HepG2 (cell line): ENCODE results near the gene SLC44A5. TPM values are rescaled to one million over a fixed set of nuclear protein-coding genes. Genes with fewer than 3 reads are reported as not detected.

Source experiments
- ATAC-seq: fragments of 200-7000 bp; cut with Tn5 transposase; 3 replicates; pipeline ENCODE4 v1.9.1; 2020; ENCODE audit warnings: mild to moderate bottlenecking, moderate library complexity
- BruUV-seq: library from RNA; stranded (reverse); fragments of 400-500 nt; replicated peaks from 2 replicates; lab custom pipeline; 2021; lab: Mats Ljungman, UMichigan
- CTCF ChIA-PET: fragments of 300-600 bp; formaldehyde crosslinking; extraction: SDS; loops from one replicate; lab custom pipeline; 2021; ENCODE audit warnings: low total read pairs, inconsistent platforms, low intra/inter-chr PET ratio; lab: Yijun Ruan, JAX
- POLR2A ChIA-PET: fragments of 350-600 bp; sonication (Branson Sonifier 250); formaldehyde crosslinking; loops from one replicate; lab custom pipeline; 2020; ENCODE audit warnings: antibody characterized with exemption, inconsistent platforms; lab: Yijun Ruan, JAX
- DNase-seq: peaks from one replicate; pipeline ENCODE4 v3.0.0-alpha.2; 2015; ENCODE audit warnings: low spot score
- FAIRE-seq: peaks from 3 replicates; lab custom pipeline; 2011; peaks lifted over from hg19 to GRCh38; lab: Jason Lieb, UNC
- H2AFZ ChIP-seq: one replicate; pipeline ENCODE4 v1.6.1; 2011; ENCODE audit warnings: low read length, inconsistent platforms
- H3K27ac ChIP-seq: fragments of 300-600 bp; 3 replicates; pipeline ENCODE4 v1.8.0; 2011; ENCODE audit warnings: mixed run types, mild to moderate bottlenecking, mixed read lengths, low read length, inconsistent platforms; ENCODE audit not compliant: insufficient read depth; ENCODE audit errors: extremely low read length
- H3K27me3 ChIP-seq, 2 experiments: fragments of 200-600 bp in 1 of 2; 2 replicates in 1 of 2; 3 replicates in 1 of 2; pipeline versions ENCODE4 v1.6.0 to v1.8.0; 2011; ENCODE audit warnings: low read length in 2 of 2, mild to moderate bottlenecking in 2 of 2, moderate library complexity in 2 of 2, inconsistent platforms in 1 of 2; ENCODE audit not compliant: insufficient read depth in 2 of 2, control insufficient read depth in 1 of 2
- H3K36me3 ChIP-seq, 2 experiments: fragments of 200-600 bp in 1 of 2; replicated peaks in 1 of 2; 2 replicates in 1 of 2; 3 replicates in 1 of 2; pipeline versions ENCODE4 v1.5.1 to v1.8.0; 2011; ENCODE audit warnings: low read length in 2 of 2, inconsistent platforms in 1 of 2; ENCODE audit not compliant: insufficient read depth in 2 of 2, control insufficient read depth in 1 of 2
- H3K4me1 ChIP-seq: 2 replicates; pipeline ENCODE4 v1.5.1; 2012; ENCODE audit warnings: low read length, inconsistent platforms; ENCODE audit not compliant: insufficient read depth
- H3K4me2 ChIP-seq: 2 replicates; pipeline ENCODE4 v1.6.0; 2011; ENCODE audit warnings: low read depth, low read length, inconsistent platforms
- H3K4me3 ChIP-seq, 3 experiments: fragments of 200-600 bp in 1 of 3; sonication (generic), shearing (Covaris generic) in 1 of 3; replicated peaks in 1 of 3; 2 replicates each; pipeline ENCODE4 v1.5.1; 2011 to 2016; ENCODE audit warnings: low read length in 3 of 3, inconsistent platforms in 2 of 3, low read depth in 2 of 3, mild to moderate bottlenecking in 2 of 3, control low read depth in 1 of 3, mixed read lengths in 1 of 3; ENCODE audit not compliant: insufficient read depth in 1 of 3
- H3K79me2 ChIP-seq: one replicate; pipeline ENCODE4 v1.6.1; 2011; ENCODE audit warnings: low read length, inconsistent platforms; ENCODE audit not compliant: insufficient read depth
- H3K9ac ChIP-seq: 2 replicates; pipeline ENCODE4 v1.6.0; 2011; ENCODE audit warnings: mild to moderate bottlenecking, low read depth, low read length, inconsistent platforms; ENCODE audit not compliant: insufficient read depth
- H3K9me3 ChIP-seq: 2 replicates; pipeline ENCODE4 v1.5.1; 2012; ENCODE audit warnings: mild to moderate bottlenecking, low read length
- H4K20me1 ChIP-seq: 2 replicates; pipeline ENCODE4 v1.6.0; 2011; ENCODE audit warnings: inconsistent platforms, mild to moderate bottlenecking, low read length, moderate library complexity; ENCODE audit not compliant: insufficient read depth
- CREB1 ChIP-seq, 2 experiments: fragments of 450-650 bp in 1 of 2; IDR thresholded peaks; 2 replicates each; pipeline ENCODE4 v1.6.1; 2016 to 2017; ENCODE audit warnings: control low read depth in 1 of 2, mild to moderate bottlenecking in 1 of 2, missing compliant biosample characterization in 1 of 2, missing genetic modification characterization in 1 of 2
- DPF2 ChIP-seq: sonication (generic); formaldehyde crosslinking; IDR thresholded peaks from 2 replicates; pipeline ENCODE4 v1.4.0; 2020; ENCODE audit warnings: mild to moderate bottlenecking, low read depth, missing genetic modification reagents, borderline replicate concordance
- KAT8 ChIP-seq: IDR thresholded peaks from 2 replicates; pipeline ENCODE4 v1.6.1; 2016; ENCODE audit warnings: missing genetic modification reagents, missing compliant biosample characterization
- NFATC3 ChIP-seq: sonication (generic); formaldehyde crosslinking; IDR thresholded peaks from 2 replicates; pipeline ENCODE4 v1.5.1; 2020; ENCODE audit warnings: mild to moderate bottlenecking, missing genetic modification reagents
- SNAPC2 ChIP-seq: sonication (generic); formaldehyde crosslinking; IDR thresholded peaks from 2 replicates; pipeline ENCODE4 v1.8.1; 2022; ENCODE audit warnings: mild to moderate bottlenecking, missing genetic modification reagents
- SPEN ChIP-seq: sonication (generic); formaldehyde crosslinking; IDR thresholded peaks from 2 replicates; pipeline ENCODE4 v1.5.1; 2020; ENCODE audit warnings: low read depth, mild to moderate bottlenecking, missing genetic modification reagents
- STAT5B ChIP-seq: sonication (generic); formaldehyde crosslinking; IDR thresholded peaks from 2 replicates; pipeline ENCODE4 v1.4.0; 2020; ENCODE audit warnings: missing genetic modification reagents
- ZBTB1 ChIP-seq: sonication (generic); formaldehyde crosslinking; IDR thresholded peaks from 2 replicates; pipeline ENCODE4 v1.4.0; 2020; ENCODE audit warnings: missing genetic modification reagents, borderline replicate concordance
- ZNF121 ChIP-seq: sonication (generic); formaldehyde crosslinking; IDR thresholded peaks from 2 replicates; pipeline ENCODE4 v1.5.0; 2020; ENCODE audit warnings: mild to moderate bottlenecking, missing genetic modification reagents
- ZNF160 ChIP-seq: sonication (generic); formaldehyde crosslinking; IDR thresholded peaks from 2 replicates; pipeline ENCODE4 v1.8.0; 2022; ENCODE audit warnings: mild to moderate bottlenecking, inconsistent platforms, missing genetic modification reagents
- ZNF274 ChIP-seq: sonication (generic); formaldehyde crosslinking; IDR thresholded peaks from 2 replicates; pipeline ENCODE4 v1.5.1; 2020; ENCODE audit warnings: mild to moderate bottlenecking, missing genetic modification reagents
- ZNF562 ChIP-seq: sonication (generic); formaldehyde crosslinking; IDR thresholded peaks from 2 replicates; pipeline ENCODE4 v1.8.0; 2022; ENCODE audit warnings: missing genetic modification reagents, borderline replicate concordance
- WGBS: methylation state at CpG from one replicate; pipeline ENCODE4 v1.1.6; 2017; ENCODE audit warnings: low lambda C conversion rate; 5-methylcytosine and 5-hydroxymethylcytosine counted together
- in situ Hi-C: cut with HindIII; loops from 2 replicates; pipeline ENCODE4 v1.10.0; 2017; ENCODE audit warnings: low pct_unique_long_range_greater_than_20kb; ENCODE audit not compliant: extremely low pct_ligation_motif_present
- intact Hi-C: fragments of 100-400 bp; cut with micrococcal nuclease; formaldehyde crosslinking; loops from one replicate; pipeline ENCODE4 v1.10.0; 2022; ENCODE audit not compliant: unreplicated experiment
- polyA plus RNA-seq, 8 experiments: library from polyadenylated mRNA; depleted of rRNA in 3 of 8; stranded (reverse) in 7 of 8; unstranded in 1 of 8; fragments of >200 nt; fragmentation: Illumina TruSeq in 4 of 8; extraction: Trizol in 4 of 8; gene quantifications; 2 replicates each; pipeline versions ENCODE4 v1.2.1 to v1.2.3, GENCODE V29; 2011 to 2016; ENCODE audit warnings: low read depth in 4 of 8, missing spikeins in 1 of 8, mixed read lengths in 1 of 8; ENCODE audit not compliant: insufficient read depth in 1 of 8
- total RNA-seq, 5 experiments: library from RNA; depleted of rRNA; stranded (reverse); fragments of >200 nt; fragmentation: Illumina TruSeq; extraction: Trizol; gene quantifications; 2 replicates each; pipeline ENCODE4 v1.2.3, GENCODE V29; 2016; ENCODE audit warnings: low read depth in 1 of 5
- TF ChIP-seq, protein P1 (sequence below): IDR thresholded peaks from 2 replicates; pipeline ENCODE4 v1.6.1; 2016
- TF ChIP-seq, protein P2 (sequence below): sonication (generic); formaldehyde crosslinking; IDR thresholded peaks from 2 replicates; pipeline ENCODE4 v1.8.0; 2022; ENCODE audit warnings: mild to moderate bottlenecking, missing genetic modification reagents, borderline replicate concordance
- TF ChIP-seq, protein P3 (sequence below): sonication (generic); formaldehyde crosslinking; IDR thresholded peaks from 2 replicates; pipeline ENCODE4 v1.4.0; 2020; ENCODE audit warnings: low read depth, mild to moderate bottlenecking, missing genetic modification reagents
- TF ChIP-seq, protein P4 (sequence below): sonication (generic); formaldehyde crosslinking; IDR thresholded peaks from 2 replicates; pipeline ENCODE4 v1.4.0; 2020; ENCODE audit warnings: missing genetic modification reagents

The SLC44A5 gene
- total and polyA plus RNA-seq, 2 of the 13 experiments (the other 11 are each of a cell fraction or from before 2014, with no cell fraction given) = 8.0 to 16.0 TPM

DNA sequence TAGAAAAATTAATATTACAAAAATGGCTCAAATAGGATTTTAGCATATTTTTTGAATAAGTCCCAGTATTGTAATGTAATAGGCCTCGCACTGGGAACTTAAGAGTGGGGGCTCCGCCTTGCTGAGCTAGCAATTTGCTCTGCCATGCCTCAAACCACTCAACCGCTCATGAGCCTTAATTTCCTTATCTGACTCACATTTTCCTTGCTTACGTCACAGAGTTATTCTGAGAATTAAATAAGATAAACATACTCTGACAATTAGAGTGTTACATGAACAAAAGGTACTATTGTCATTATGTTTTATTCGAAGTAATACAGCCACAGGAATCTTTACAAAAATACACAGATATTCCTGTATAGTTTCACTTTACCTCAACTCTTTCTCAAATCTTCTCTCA lies 108.1 kb downstream of the SLC44A5 start:
- 72% methylated on average over 5 of the region's 5 CpGs for WGBS
- no peak overlapping the region for H2AFZ ChIP-seq

DNA sequence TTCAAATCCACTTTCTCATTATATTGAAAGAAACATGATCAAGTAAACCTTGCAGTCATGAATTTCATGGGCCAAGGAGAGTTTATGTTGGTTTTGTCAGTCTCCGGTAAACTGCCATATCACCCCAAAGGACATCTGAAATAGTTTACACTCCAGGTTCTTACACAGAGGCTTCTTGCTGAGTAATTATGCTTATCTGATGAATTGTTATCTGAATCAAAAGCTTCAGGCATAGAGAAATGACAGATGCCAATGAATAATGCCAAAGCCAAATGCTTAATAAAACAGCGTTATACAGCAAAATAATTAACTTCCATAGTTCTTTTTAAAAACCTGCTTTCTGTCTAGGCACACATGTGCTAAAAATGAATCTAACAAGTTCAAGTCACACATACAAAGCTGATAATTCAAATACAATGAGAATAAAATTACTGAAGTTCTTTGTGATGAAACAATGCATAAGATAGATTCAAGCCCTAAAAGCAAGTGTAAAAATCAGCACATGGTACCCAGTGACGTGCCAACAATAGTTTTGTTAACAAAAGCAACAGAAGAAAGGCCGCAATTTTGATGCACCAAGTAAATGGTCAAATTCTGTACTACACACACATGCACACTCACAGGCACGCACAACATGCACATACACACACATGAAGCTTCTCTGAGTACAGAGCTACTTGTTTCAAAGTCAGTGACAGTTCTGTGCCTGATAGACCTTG lies 109.2 kb downstream of the SLC44A5 start:
- ATAC-seq (no peak), DNase-seq (no peak), FAIRE-seq (no peak)
- no peaks in the 10 kb centered on the region for H3K36me3 ChIP-seq
- H2AFZ ChIP-seq = no peak overlapping the region
- H3K4me2 ChIP-seq = no peak overlapping the region
- H3K9ac ChIP-seq = no peak overlapping the region
- intact Hi-C loops = no loop called here
- H4K20me1 ChIP-seq = no peaks in the 10 kb centered on the region
- in situ Hi-C loops = no loop called here
- no peaks in the 10 kb centered on the region for H3K79me2 ChIP-seq
- H3K4me1 ChIP-seq = no peaks in the 10 kb centered on the region
- H3K27me3 ChIP-seq = no peaks in the 10 kb centered on the region; a peak in 1 of 5 replicates
- H3K9me3 ChIP-seq = no peaks in the 10 kb centered on the region
- H3K27ac ChIP-seq = no peak overlapping the region
- POLR2A ChIA-PET = no interaction called here
- CTCF ChIA-PET = no interaction called here
- no peak overlapping the region for H3K4me3 ChIP-seq
- WGBS = 84% methylated on average over 5 of the region's 5 CpGs
- no TSS peak for BruUV-seq
- TF ChIP-seq SNAPC2 (CRISPR knock-in tag) = no peak
- no peak for TF ChIP-seq DPF2 (CRISPR knock-in tag)
- TF ChIP-seq, protein P1, sequence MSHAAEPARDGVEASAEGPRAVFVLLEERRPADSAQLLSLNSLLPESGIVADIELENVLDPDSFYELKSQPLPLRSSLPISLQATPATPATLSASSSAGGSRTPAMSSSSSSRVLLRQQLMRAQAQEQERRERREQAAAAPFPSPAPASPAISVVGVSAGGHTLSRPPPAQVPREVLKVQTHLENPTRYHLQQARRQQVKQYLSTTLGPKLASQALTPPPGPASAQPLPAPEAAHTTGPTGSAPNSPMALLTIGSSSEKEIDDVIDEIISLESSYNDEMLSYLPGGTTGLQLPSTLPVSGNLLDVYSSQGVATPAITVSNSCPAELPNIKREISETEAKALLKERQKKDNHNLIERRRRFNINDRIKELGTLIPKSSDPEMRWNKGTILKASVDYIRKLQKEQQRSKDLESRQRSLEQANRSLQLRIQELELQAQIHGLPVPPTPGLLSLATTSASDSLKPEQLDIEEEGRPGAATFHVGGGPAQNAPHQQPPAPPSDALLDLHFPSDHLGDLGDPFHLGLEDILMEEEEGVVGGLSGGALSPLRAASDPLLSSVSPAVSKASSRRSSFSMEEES (CRISPR knock-in tag) = no peak
- TF ChIP-seq NFATC3 (CRISPR knock-in tag) = no peak
- TF ChIP-seq SPEN (CRISPR knock-in tag) = no peak
- no peak for TF ChIP-seq ZNF160
- TF ChIP-seq, protein P2, sequence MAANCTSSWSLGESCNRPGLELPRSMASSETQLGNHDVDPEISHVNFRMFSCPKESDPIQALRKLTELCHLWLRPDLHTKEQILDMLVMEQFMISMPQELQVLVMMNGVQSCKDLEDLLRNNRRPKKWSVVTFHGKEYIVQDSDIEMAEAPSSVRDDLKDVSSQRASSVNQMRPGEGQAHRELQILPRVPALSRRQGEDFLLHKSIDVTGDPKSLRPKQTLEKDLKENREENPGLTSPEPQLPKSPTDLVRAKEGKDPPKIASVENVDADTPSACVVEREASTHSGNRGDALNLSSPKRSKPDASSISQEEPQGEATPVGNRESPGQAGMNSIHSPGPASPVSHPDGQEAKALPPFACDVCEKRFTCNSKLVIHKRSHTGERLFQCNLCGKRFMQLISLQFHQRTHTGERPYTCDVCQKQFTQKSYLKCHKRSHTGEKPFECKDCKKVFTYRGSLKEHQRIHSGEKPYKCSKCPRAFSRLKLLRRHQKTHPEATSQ (CRISPR knock-in tag) = no peak
- TF ChIP-seq, protein P3, sequence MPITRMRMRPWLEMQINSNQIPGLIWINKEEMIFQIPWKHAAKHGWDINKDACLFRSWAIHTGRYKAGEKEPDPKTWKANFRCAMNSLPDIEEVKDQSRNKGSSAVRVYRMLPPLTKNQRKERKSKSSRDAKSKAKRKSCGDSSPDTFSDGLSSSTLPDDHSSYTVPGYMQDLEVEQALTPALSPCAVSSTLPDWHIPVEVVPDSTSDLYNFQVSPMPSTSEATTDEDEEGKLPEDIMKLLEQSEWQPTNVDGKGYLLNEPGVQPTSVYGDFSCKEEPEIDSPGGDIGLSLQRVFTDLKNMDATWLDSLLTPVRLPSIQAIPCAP = no peak
- TF ChIP-seq ZBTB1 (CRISPR knock-in tag) = no peak
- no peak for TF ChIP-seq KAT8 (CRISPR knock-in tag)
- TF ChIP-seq ZNF121 (CRISPR knock-in tag) = no peak
- TF ChIP-seq, protein P4, sequence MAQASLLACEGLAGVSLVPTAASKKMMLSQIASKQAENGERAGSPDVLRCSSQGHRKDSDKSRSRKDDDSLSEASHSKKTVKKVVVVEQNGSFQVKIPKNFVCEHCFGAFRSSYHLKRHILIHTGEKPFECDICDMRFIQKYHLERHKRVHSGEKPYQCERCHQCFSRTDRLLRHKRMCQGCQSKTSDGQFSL (CRISPR knock-in tag) = no peak
- no peak for TF ChIP-seq ZNF562 (CRISPR knock-in tag)

More for the DNA sequence above, 108.1 kb downstream of the SLC44A5 start:
- no peaks in the 10 kb centered on the region for H4K20me1 ChIP-seq
- H3K27me3 ChIP-seq = no peaks in the 10 kb centered on the region; a peak in 1 of 5 replicates
- intact Hi-C loops = no loop called here
- H3K9me3 ChIP-seq = no peaks in the 10 kb centered on the region
- no peak overlapping the region for H3K27ac ChIP-seq
- TF ChIP-seq CREB1 (IDR thresholded peaks at IDR 0.05) (0 out of 2 replicates have a peak, but pooled peaks have one; percentile 15), CREB1 (CRISPR knock-in tag; IDR thresholded peaks at IDR 0.05) (no peak), ZNF274 (CRISPR knock-in tag) (no peak), STAT5B (CRISPR knock-in tag) (no peak)
- FAIRE-seq (no peak), ATAC-seq (no peak), DNase-seq (no peak)
- H3K4me3 ChIP-seq = no peak overlapping the region
- no peaks in the 10 kb centered on the region for H3K36me3 ChIP-seq
- H3K4me1 ChIP-seq = no peaks in the 10 kb centered on the region
- in situ Hi-C loops = no loop called here
- ChIA-PET POLR2A (no interaction called here), CTCF (no interaction called here)
- no peak overlapping the region for H3K4me2 ChIP-seq
- H3K9ac ChIP-seq = no peak overlapping the region
- BruUV-seq = no TSS peak
- H3K79me2 ChIP-seq = no peaks in the 10 kb centered on the region
